HepG2 (cell line): ENCODE results near the gene PRCD. TPM values are rescaled to one million over a fixed set of nuclear protein-coding genes. Genes with fewer than 3 reads are reported as not detected.

Source experiments
- ARNT2 ChIP-seq: sonication (generic); formaldehyde crosslinking; IDR thresholded peaks from 2 replicates; pipeline ENCODE4 v1.8.0; 2022; ENCODE audit warnings: mild to moderate bottlenecking, low read depth, missing genetic modification reagents, moderate library complexity
- BRD4 ChIP-seq: sonication (generic); formaldehyde crosslinking; IDR thresholded peaks from 2 replicates; pipeline ENCODE4 v1.4.0; 2020; ENCODE audit warnings: missing genetic modification reagents
- CAMTA2 ChIP-seq: sonication (generic); formaldehyde crosslinking; IDR thresholded peaks from 2 replicates; pipeline ENCODE4 v1.4.0; 2020; ENCODE audit warnings: mild to moderate bottlenecking, missing genetic modification reagents, borderline replicate concordance
- DMAP1 ChIP-seq: IDR thresholded peaks from 2 replicates; pipeline ENCODE4 v1.6.1; 2016
- ELF1 ChIP-seq: sonication (generic); formaldehyde crosslinking; IDR thresholded peaks from 2 replicates; pipeline ENCODE4 v1.4.0; 2020; ENCODE audit warnings: missing genetic modification reagents
- FOXA1 ChIP-seq, 2 experiments: fragments of 450-650 bp in 1 of 2; sonication (generic) in 1 of 2; formaldehyde crosslinking in 1 of 2; IDR thresholded peaks; 2 replicates each; pipeline versions ENCODE4 v1.4.0 to v1.6.1; 2016 to 2020; ENCODE audit warnings: missing genetic modification reagents in 1 of 2
- GABPB1 ChIP-seq: IDR thresholded peaks from 2 replicates; pipeline ENCODE4 v1.6.1; 2016; ENCODE audit warnings: mild to moderate bottlenecking, missing genetic modification reagents, moderate library complexity, missing compliant biosample characterization
- GATAD1 ChIP-seq: IDR thresholded peaks from 2 replicates; pipeline ENCODE4 v1.6.1; 2016; ENCODE audit warnings: missing genetic modification reagents, missing compliant biosample characterization
- GTF2F1 ChIP-seq: fragments of 150-350 bp; IDR thresholded peaks from 2 replicates; pipeline ENCODE4 v1.6.1; 2014; ENCODE audit warnings: low read length
- MEIS2 ChIP-seq: sonication (generic); formaldehyde crosslinking; IDR thresholded peaks from 2 replicates; pipeline ENCODE4 v1.9.0; 2021; ENCODE audit warnings: mild to moderate bottlenecking, missing genetic modification reagents
- PITX1 ChIP-seq: sonication (generic); formaldehyde crosslinking; IDR thresholded peaks from 2 replicates; pipeline ENCODE4 v1.5.1; 2020; ENCODE audit warnings: mild to moderate bottlenecking, missing genetic modification reagents
- RARG ChIP-seq: sonication (generic); formaldehyde crosslinking; IDR thresholded peaks from 2 replicates; pipeline ENCODE4 v1.4.0; 2020; ENCODE audit warnings: low read depth, mild to moderate bottlenecking, missing genetic modification reagents
- RBFOX2 ChIP-seq: fragments of 200-400 bp; formaldehyde crosslinking; IDR thresholded peaks from 2 replicates; pipeline ENCODE4 v1.6.1; 2017; ENCODE audit warnings: low read depth, mild to moderate bottlenecking, low read length
- SIX4 ChIP-seq: sonication (generic); formaldehyde crosslinking; IDR thresholded peaks from 2 replicates; pipeline ENCODE4 v1.4.0; 2020; ENCODE audit warnings: missing genetic modification reagents
- SNAI1 ChIP-seq: sonication (generic); formaldehyde crosslinking; IDR thresholded peaks from 2 replicates; pipeline ENCODE4 v1.5.0; 2020; ENCODE audit warnings: mild to moderate bottlenecking, missing genetic modification reagents, borderline replicate concordance
- SRSF4 ChIP-seq: fragments of 200-400 bp; formaldehyde crosslinking; IDR thresholded peaks from one replicate; pipeline ENCODE4 v1.6.1; 2018; ENCODE audit warnings: mild to moderate bottlenecking, low read depth, low read length, moderate library complexity; ENCODE audit not compliant: poor library complexity, severe bottlenecking
- TFDP2 ChIP-seq: sonication (generic); formaldehyde crosslinking; IDR thresholded peaks from 2 replicates; pipeline ENCODE4 v1.4.0; 2020; ENCODE audit warnings: missing genetic modification reagents
- U2AF2 ChIP-seq: fragments of 200-400 bp; formaldehyde crosslinking; IDR thresholded peaks from 2 replicates; pipeline ENCODE4 v1.6.1; 2017; ENCODE audit warnings: low read depth, mild to moderate bottlenecking, low read length
- ZNF235 ChIP-seq: sonication (generic); formaldehyde crosslinking; IDR thresholded peaks from 2 replicates; pipeline ENCODE4 v1.8.1; 2023; ENCODE audit warnings: mild to moderate bottlenecking, missing genetic modification reagents, borderline replicate concordance
- ZNF30 ChIP-seq: sonication (generic); formaldehyde crosslinking; IDR thresholded peaks from 2 replicates; pipeline ENCODE4 v1.5.0; 2020; ENCODE audit warnings: mild to moderate bottlenecking, missing genetic modification reagents
- ZNF484 ChIP-seq: sonication (generic); formaldehyde crosslinking; IDR thresholded peaks from 2 replicates; pipeline ENCODE4 v1.5.1; 2020; ENCODE audit warnings: mild to moderate bottlenecking, low read depth, missing genetic modification reagents, borderline replicate concordance
- ZNF740 ChIP-seq: sonication (generic); formaldehyde crosslinking; IDR thresholded peaks from 2 replicates; pipeline ENCODE4 v1.4.0; 2020; ENCODE audit warnings: missing genetic modification reagents
- ZNF777 ChIP-seq: sonication (generic); formaldehyde crosslinking; IDR thresholded peaks from 2 replicates; pipeline ENCODE4 v1.4.0; 2020; ENCODE audit warnings: missing genetic modification reagents
- ZNF883 ChIP-seq: sonication (generic); formaldehyde crosslinking; IDR thresholded peaks from 2 replicates; pipeline ENCODE4 v1.5.1; 2020; ENCODE audit warnings: mild to moderate bottlenecking, missing genetic modification reagents; ENCODE audit errors: not compliant biosample characterization
- polyA plus RNA-seq, 8 experiments: library from polyadenylated mRNA; depleted of rRNA in 3 of 8; stranded (reverse) in 7 of 8; unstranded in 1 of 8; fragments of >200 nt; fragmentation: Illumina TruSeq in 4 of 8; extraction: Trizol in 4 of 8; gene quantifications; 2 replicates each; pipeline versions ENCODE4 v1.2.1 to v1.2.3, GENCODE V29; 2011 to 2016; ENCODE audit warnings: low read depth in 4 of 8, missing spikeins in 1 of 8, mixed read lengths in 1 of 8; ENCODE audit not compliant: insufficient read depth in 1 of 8
- total RNA-seq, 5 experiments: library from RNA; depleted of rRNA; stranded (reverse); fragments of >200 nt; fragmentation: Illumina TruSeq; extraction: Trizol; gene quantifications; 2 replicates each; pipeline ENCODE4 v1.2.3, GENCODE V29; 2016; ENCODE audit warnings: low read depth in 1 of 5
- TF ChIP-seq, protein P1 (sequence below): sonication (generic); formaldehyde crosslinking; IDR thresholded peaks from 2 replicates; pipeline ENCODE4 v1.4.0; 2020; ENCODE audit warnings: missing genetic modification reagents

The PRCD gene
- total and polyA plus RNA-seq, 2 of the 13 experiments (the other 11 are each of a cell fraction or from before 2014, with no cell fraction given) = 0.51 TPM; not detected in 1

DNA sequence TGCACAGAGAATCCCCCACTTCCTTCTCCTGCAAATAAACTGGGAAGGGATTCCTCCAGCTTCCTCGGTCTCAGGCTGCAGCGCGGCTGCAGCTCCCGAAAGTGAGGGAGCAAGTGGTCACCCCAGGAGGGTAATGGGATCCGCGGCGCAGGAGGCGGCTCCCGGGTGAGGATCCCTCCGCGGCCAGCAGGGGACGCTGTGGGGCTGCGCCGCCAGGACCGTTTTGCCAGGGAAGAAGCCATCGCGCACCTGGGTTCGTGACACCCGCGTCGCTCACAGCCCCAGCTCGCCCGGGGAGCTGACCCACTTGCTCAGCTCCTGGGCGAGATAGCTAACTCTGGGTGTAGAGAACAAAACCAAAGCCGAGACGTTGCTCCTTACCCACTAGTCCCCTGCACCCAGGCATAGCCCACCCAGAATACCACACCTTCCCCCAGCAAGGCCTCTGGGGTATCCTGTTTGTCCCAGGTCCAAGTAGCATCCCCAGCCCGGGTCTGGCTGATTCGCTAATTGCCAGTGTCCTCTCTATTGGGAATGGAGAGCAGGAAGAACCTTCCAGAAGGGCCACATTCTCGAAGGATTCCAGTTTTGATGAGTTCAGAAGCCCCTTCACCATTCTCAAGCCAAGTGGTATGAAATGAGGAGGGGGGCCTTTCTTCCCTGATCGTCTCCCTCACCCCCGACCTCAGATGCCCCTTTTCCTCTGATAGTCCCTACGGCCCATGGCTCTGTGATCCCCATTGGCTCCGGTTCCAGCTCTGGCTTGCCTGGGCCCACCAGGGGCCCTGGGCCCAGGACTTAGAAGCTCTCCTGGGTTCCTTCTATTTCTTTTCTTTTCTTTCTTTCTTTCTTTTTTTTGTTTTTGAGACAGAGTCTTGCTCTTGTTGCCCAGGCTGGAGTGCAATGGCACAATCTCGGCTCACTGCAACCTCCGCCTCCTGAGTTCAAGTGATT lies 16.5 kb upstream of the PRCD start (continued):
- TF ChIP-seq ZNF30 (CRISPR knock-in tag) (no peak), BRD4 (CRISPR knock-in tag) (0 out of 2 replicates have a peak, but pooled peaks have one; percentile 21), TFDP2 (CRISPR knock-in tag) (peak; percentile 54; the same call in 1 of the 2 replicates), ZNF777 (CRISPR knock-in tag) (peak; percentile 50; the same call in 1 of the 2 replicates), ZNF235 (CRISPR knock-in tag) (peak; percentile 70; the same call in 1 of the 2 replicates), SRSF4 (no peak), ZNF740 (CRISPR knock-in tag) (no peak), RBFOX2 (no peak), ARNT2 (peak; percentile 33; the same call in 1 of the 2 replicates), RARG (no peak), CAMTA2 (CRISPR knock-in tag) (no peak; the same call in 1 of the 2 replicates), ZNF883 (CRISPR knock-in tag) (peak; percentile 42), ELF1 (CRISPR knock-in tag) (0 out of 2 replicates have a peak, but pooled peaks have one; percentile 39), MEIS2 (peak; percentile 62; the same call in 1 of the 2 replicates), GABPB1 (CRISPR knock-in tag) (peak; percentile 77), PITX1 (CRISPR knock-in tag) (peak; percentile 55; the same call in 1 of the 2 replicates), ZNF484 (CRISPR knock-in tag) (no peak), GATAD1 (peak; percentile 58), DMAP1 (CRISPR knock-in tag) (peak; percentile 33; the same call in 1 of the 2 replicates), SNAI1 (CRISPR knock-in tag) (no peak), FOXA1 (IDR thresholded peaks at IDR 0.05) (no peak), FOXA1 (CRISPR knock-in tag; IDR thresholded peaks at IDR 0.05) (peak; percentile 42; the same call in 1 of the 2 replicates), SIX4 (peak; percentile 44; the same call in 1 of the 2 replicates), GTF2F1 (no peak), U2AF2 (0 out of 2 replicates have a peak, but pooled peaks have one; percentile 69)
- TF ChIP-seq, protein P1, sequence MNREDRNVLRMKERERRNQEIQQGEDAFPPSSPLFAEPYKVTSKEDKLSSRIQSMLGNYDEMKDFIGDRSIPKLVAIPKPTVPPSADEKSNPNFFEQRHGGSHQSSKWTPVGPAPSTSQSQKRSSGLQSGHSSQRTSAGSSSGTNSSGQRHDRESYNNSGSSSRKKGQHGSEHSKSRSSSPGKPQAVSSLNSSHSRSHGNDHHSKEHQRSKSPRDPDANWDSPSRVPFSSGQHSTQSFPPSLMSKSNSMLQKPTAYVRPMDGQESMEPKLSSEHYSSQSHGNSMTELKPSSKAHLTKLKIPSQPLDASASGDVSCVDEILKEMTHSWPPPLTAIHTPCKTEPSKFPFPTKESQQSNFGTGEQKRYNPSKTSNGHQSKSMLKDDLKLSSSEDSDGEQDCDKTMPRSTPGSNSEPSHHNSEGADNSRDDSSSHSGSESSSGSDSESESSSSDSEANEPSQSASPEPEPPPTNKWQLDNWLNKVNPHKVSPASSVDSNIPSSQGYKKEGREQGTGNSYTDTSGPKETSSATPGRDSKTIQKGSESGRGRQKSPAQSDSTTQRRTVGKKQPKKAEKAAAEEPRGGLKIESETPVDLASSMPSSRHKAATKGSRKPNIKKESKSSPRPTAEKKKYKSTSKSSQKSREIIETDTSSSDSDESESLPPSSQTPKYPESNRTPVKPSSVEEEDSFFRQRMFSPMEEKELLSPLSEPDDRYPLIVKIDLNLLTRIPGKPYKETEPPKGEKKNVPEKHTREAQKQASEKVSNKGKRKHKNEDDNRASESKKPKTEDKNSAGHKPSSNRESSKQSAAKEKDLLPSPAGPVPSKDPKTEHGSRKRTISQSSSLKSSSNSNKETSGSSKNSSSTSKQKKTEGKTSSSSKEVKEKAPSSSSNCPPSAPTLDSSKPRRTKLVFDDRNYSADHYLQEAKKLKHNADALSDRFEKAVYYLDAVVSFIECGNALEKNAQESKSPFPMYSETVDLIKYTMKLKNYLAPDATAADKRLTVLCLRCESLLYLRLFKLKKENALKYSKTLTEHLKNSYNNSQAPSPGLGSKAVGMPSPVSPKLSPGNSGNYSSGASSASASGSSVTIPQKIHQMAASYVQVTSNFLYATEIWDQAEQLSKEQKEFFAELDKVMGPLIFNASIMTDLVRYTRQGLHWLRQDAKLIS (CRISPR knock-in tag) = no peak
